H9 (cell line): ENCODE results near the gene GFPT2. TPM values are rescaled to one million over a fixed set of nuclear protein-coding genes. Genes with fewer than 3 reads are reported as not detected.

Experiments used
- DNase-seq: peaks from one replicate; pipeline ENCODE4 v3.0.0-alpha.2; 2017
- H2AFZ ChIP-seq: one replicate; pipeline ENCODE4 v1.6.1; 2013; ENCODE audit warnings: mild to moderate bottlenecking, low read length, control low read depth, moderate library complexity
- H2AK5ac ChIP-seq: 2 replicates; pipeline ENCODE4 v1.6.1; 2013; ENCODE audit warnings: low read length, control low read depth, mixed read lengths; ENCODE audit not compliant: insufficient read length
- H2BK120ac ChIP-seq: one replicate; pipeline ENCODE4 v1.6.1; 2013; ENCODE audit warnings: low read depth, mild to moderate bottlenecking, low read length, control low read depth, inconsistent platforms; ENCODE audit not compliant: poor library complexity, severe bottlenecking
- H2BK12ac ChIP-seq: 2 replicates; pipeline ENCODE4 v1.6.1; 2013; ENCODE audit warnings: low read length, control low read depth, mixed read lengths, low read depth; ENCODE audit not compliant: insufficient read length
- H2BK15ac ChIP-seq: 2 replicates; pipeline ENCODE4 v1.6.1; 2013; ENCODE audit warnings: low read depth, low read length, control low read depth
- H2BK20ac ChIP-seq: one replicate; pipeline ENCODE4 v1.6.1; 2013; ENCODE audit warnings: low read depth, mild to moderate bottlenecking, low read length, control low read depth, inconsistent platforms; ENCODE audit not compliant: poor library complexity, severe bottlenecking
- H2BK5ac ChIP-seq: 2 replicates; pipeline ENCODE4 v1.6.1; 2013; ENCODE audit warnings: low read length, control low read depth, mixed read lengths; ENCODE audit not compliant: insufficient read length
- H3K14ac ChIP-seq: 2 replicates; pipeline ENCODE4 v1.6.1; 2013; ENCODE audit warnings: low read length, control low read depth; ENCODE audit not compliant: insufficient read depth
- H3K18ac ChIP-seq: 2 replicates; pipeline ENCODE4 v1.6.1; 2013; ENCODE audit warnings: low read depth, mild to moderate bottlenecking, mixed read lengths, low read length, control low read depth; ENCODE audit not compliant: insufficient read length
- H3K23ac ChIP-seq: 2 replicates; pipeline ENCODE4 v1.6.1; 2013; ENCODE audit warnings: low read length, control low read depth, mixed read lengths, low read depth; ENCODE audit not compliant: insufficient read length
- H3K23me2 ChIP-seq: 2 replicates; pipeline ENCODE4 v1.6.1; 2013; ENCODE audit warnings: low read depth, mild to moderate bottlenecking, mixed read lengths, low read length, control low read depth; ENCODE audit not compliant: insufficient read length, poor library complexity, severe bottlenecking
- H3K27ac ChIP-seq: 2 replicates; pipeline ENCODE4 v1.5.1; 2013; ENCODE audit warnings: low read length, control low read depth, mixed read lengths, low read depth; ENCODE audit not compliant: insufficient read length
- H3K27me3 ChIP-seq: 2 replicates; pipeline ENCODE4 v1.6.1; 2013; ENCODE audit warnings: low read length, control low read depth, inconsistent platforms; ENCODE audit not compliant: insufficient read depth
- H3K4ac ChIP-seq: 2 replicates; pipeline ENCODE4 v1.6.1; 2013; ENCODE audit warnings: low read depth, mild to moderate bottlenecking, control low read depth, inconsistent platforms, low read length, moderate library complexity
- H3K4me1 ChIP-seq: 2 replicates; pipeline ENCODE4 v1.6.1; 2013; ENCODE audit warnings: low read length, control low read depth, inconsistent platforms; ENCODE audit not compliant: insufficient read depth
- H3K4me2 ChIP-seq: 2 replicates; pipeline ENCODE4 v1.6.1; 2013; ENCODE audit warnings: low read length, control low read depth, mixed read lengths; ENCODE audit not compliant: insufficient read length, insufficient read depth
- H3K56ac ChIP-seq: 2 replicates; pipeline ENCODE4 v1.6.1; 2013; ENCODE audit warnings: low read depth, mild to moderate bottlenecking, mixed read lengths, low read length, control low read depth; ENCODE audit not compliant: insufficient read length
- H3K79me1 ChIP-seq: 2 replicates; pipeline ENCODE4 v1.6.1; 2013; ENCODE audit warnings: low read depth, mild to moderate bottlenecking, moderate library complexity, low read length, control low read depth, inconsistent platforms; ENCODE audit not compliant: insufficient read depth, poor library complexity, severe bottlenecking
- H3K79me2 ChIP-seq: 2 replicates; pipeline ENCODE4 v1.6.1; 2013; ENCODE audit warnings: low read length, control low read depth, inconsistent platforms; ENCODE audit not compliant: insufficient read depth
- H3K9ac ChIP-seq: 2 replicates; pipeline ENCODE4 v1.6.1; 2013; ENCODE audit warnings: low read length, control low read depth, mixed read lengths; ENCODE audit not compliant: insufficient read length; ENCODE audit errors: extremely low read depth
- H3K9me3 ChIP-seq: one replicate; pipeline ENCODE4 v1.6.1; 2013; ENCODE audit warnings: low read depth, low read length, inconsistent platforms; ENCODE audit not compliant: control insufficient read depth
- H3T11ph ChIP-seq: one replicate; pipeline ENCODE4 v1.6.1; 2013; ENCODE audit warnings: mild to moderate bottlenecking, low read length, control low read depth, inconsistent platforms
- H4K20me1 ChIP-seq: one replicate; pipeline ENCODE4 v1.6.1; 2013; ENCODE audit not compliant: control insufficient read depth, insufficient read length, insufficient read depth
- H4K5ac ChIP-seq: 2 replicates; pipeline ENCODE4 v1.6.1; 2013; ENCODE audit warnings: low read depth, mild to moderate bottlenecking, mixed read lengths, low read length, control low read depth; ENCODE audit not compliant: insufficient read length
- H4K8ac ChIP-seq: replicated peaks from 2 replicates; pipeline ENCODE4 v1.6.1; 2013; ENCODE audit warnings: low read length, control low read depth, mixed read lengths, low read depth; ENCODE audit not compliant: insufficient read length
- H4K91ac ChIP-seq: 2 replicates; pipeline ENCODE4 v1.6.1; 2013; ENCODE audit warnings: low read depth, mild to moderate bottlenecking, moderate library complexity, mixed read lengths, low read length, control low read depth; ENCODE audit not compliant: insufficient read length
- H3K27ac Mint-ChIP-seq, 3 experiments: 2 replicates in 2 of 3; 3 replicates in 1 of 3; pipeline ENCODE4 v1.8.0; 2020 to 2021; ENCODE audit warnings: mixed read lengths in 3 of 3, mild to moderate bottlenecking in 1 of 3, moderate library complexity in 1 of 3
- H3K27me3 Mint-ChIP-seq: 2 replicates; pipeline ENCODE4 v1.8.0; 2021; ENCODE audit warnings: low read depth, mild to moderate bottlenecking, moderate library complexity, mixed read lengths
- H3K36me3 Mint-ChIP-seq, 3 experiments: 2 replicates in 2 of 3; 3 replicates in 1 of 3; pipeline ENCODE4 v1.8.0; 2020 to 2021; ENCODE audit warnings: low read depth in 3 of 3, mixed read lengths in 3 of 3; ENCODE audit not compliant: insufficient read depth in 1 of 3
- H3K4me1 Mint-ChIP-seq, 2 experiments: 2 replicates each; pipeline ENCODE4 v1.8.0; 2020; ENCODE audit warnings: mixed read lengths in 2 of 2
- H3K4me3 Mint-ChIP-seq, 2 experiments: 2 replicates in 1 of 2; 3 replicates in 1 of 2; pipeline ENCODE4 v1.8.0; 2020 to 2021; ENCODE audit warnings: mild to moderate bottlenecking in 2 of 2, mixed read lengths in 2 of 2, moderate library complexity in 1 of 2
- H3K9me3 Mint-ChIP-seq, 2 experiments: 2 replicates in 1 of 2; 3 replicates in 1 of 2; pipeline ENCODE4 v1.8.0; 2020; ENCODE audit warnings: mild to moderate bottlenecking in 2 of 2, mixed read lengths in 2 of 2, moderate library complexity in 1 of 2
- CTCF ChIP-seq: fragments of 200-600 bp; sonication (generic); conservative IDR thresholded peaks from 3 replicates; pipeline ENCODE4 v1.8.0; 2021; ENCODE audit warnings: antibody characterized with exemption, mild to moderate bottlenecking
- WGBS: extraction: QIAGEN DNeasy Blood & Tissue Kit; methylation state at CpG from one replicate; pipeline ENCODE4 v1.1.7; 2013; ENCODE audit warnings: missing lambda C conversion rate, low lambda C conversion rate, mixed read lengths; ENCODE audit not compliant: insufficient read length; ENCODE audit errors: extremely low coverage; 5-methylcytosine and 5-hydroxymethylcytosine counted together
- total RNA-seq: library from RNA; stranded (reverse); gene quantifications from 2 replicates; pipeline ENCODE4 v1.2.1, GENCODE V29; 2021

The GFPT2 gene
- total RNA-seq, 1 experiment from 2014 or later = 89.8 TPM

- Histone ChIP-seq H3K9me3 (no peaks in the 10 kb centered on the region), H3K27me3 (no peaks in the 10 kb centered on the region), H3K18ac (no peak overlapping the region), H3K56ac (no peak overlapping the region), H3K9ac (no peak overlapping the region), H4K8ac (no peak overlapping the region), H3K23ac (no peak overlapping the region), H2BK15ac (no peak overlapping the region), H2BK20ac (no peak overlapping the region), H2BK12ac (no peak overlapping the region), H3K79me2 (no peaks in the 10 kb centered on the region), H3K4me1 (no peaks in the 10 kb centered on the region), H4K20me1 (no peaks in the 10 kb centered on the region), H3K27ac (no peak overlapping the region), H2AFZ (no peak overlapping the region), H3K4me2 (no peak overlapping the region), H2AK5ac (no peak overlapping the region), H4K91ac (no peak overlapping the region), H2BK120ac (no peak overlapping the region), H3K4ac (no peak overlapping the region), H2BK5ac (no peak overlapping the region), H3T11ph (no peak overlapping the region), H3K14ac (no peak overlapping the region; the same call in 1 of the 2 replicates), H3K23me2 (no peaks in the 10 kb centered on the region), H4K5ac (no peak overlapping the region), H3K79me1 (no peaks in the 10 kb centered on the region)
- peak overlapping the region in 1 of 3 experiments; percentile 71; a peak in 1 of 7 replicates for H3K27ac Mint-ChIP-seq
- peaks cover 1% of the 10 kb centered on the region; the same call in 1 of the 2 replicates for H3K27me3 Mint-ChIP-seq
- no peak overlapping the region for H3K4me3 Mint-ChIP-seq
- H3K9me3 Mint-ChIP-seq = no peaks in the 10 kb centered on the region
- no peak for DNase-seq
- peaks cover 8 to 15% of the 10 kb centered on the region in 2 experiments for H3K4me1 Mint-ChIP-seq
- TF ChIP-seq CTCF = no peak
- no peaks in the 10 kb centered on the region for H3K36me3 Mint-ChIP-seq
- no CpG with 5 or more reads among the region's 31 CpGs for WGBS
Measured at GRCh38 chr5:180379355-180380070, 26.4 kb upstream of the GFPT2 start.
